ENCODE results near the gene BEGAIN.

GRCh38 chr14:100569734-100570286 lies 17.4 kb downstream of the BEGAIN start:
- TF ChIP-seq, protein P1, sequence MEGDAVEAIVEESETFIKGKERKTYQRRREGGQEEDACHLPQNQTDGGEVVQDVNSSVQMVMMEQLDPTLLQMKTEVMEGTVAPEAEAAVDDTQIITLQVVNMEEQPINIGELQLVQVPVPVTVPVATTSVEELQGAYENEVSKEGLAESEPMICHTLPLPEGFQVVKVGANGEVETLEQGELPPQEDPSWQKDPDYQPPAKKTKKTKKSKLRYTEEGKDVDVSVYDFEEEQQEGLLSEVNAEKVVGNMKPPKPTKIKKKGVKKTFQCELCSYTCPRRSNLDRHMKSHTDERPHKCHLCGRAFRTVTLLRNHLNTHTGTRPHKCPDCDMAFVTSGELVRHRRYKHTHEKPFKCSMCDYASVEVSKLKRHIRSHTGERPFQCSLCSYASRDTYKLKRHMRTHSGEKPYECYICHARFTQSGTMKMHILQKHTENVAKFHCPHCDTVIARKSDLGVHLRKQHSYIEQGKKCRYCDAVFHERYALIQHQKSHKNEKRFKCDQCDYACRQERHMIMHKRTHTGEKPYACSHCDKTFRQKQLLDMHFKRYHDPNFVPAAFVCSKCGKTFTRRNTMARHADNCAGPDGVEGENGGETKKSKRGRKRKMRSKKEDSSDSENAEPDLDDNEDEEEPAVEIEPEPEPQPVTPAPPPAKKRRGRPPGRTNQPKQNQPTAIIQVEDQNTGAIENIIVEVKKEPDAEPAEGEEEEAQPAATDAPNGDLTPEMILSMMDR (IDR thresholded peaks at IDR 0.05), result no peak
- TF ChIP-seq EP300 (IDR thresholded peaks at IDR 0.05; ENCODE audit: low read depth), result no peak
